Renal cortical epithelial cell (primary cell): Measurements from ENCODE around the gene GPRC5A. TPM values are rescaled to one million over a fixed set of nuclear protein-coding genes. Genes with fewer than 3 reads are reported as not detected.

ENCODE experiments used
- DNase-seq: peaks from one replicate; pipeline ENCODE4 v3.0.0-alpha.2; 2011; ENCODE audit warnings: low read depth
- total RNA-seq: library from RNA; depleted of rRNA; stranded (reverse); fragments of >200 nt; gene quantifications from 2 replicates; pipeline ENCODE4 v1.2.3, GENCODE V29; 2014

GPRC5A gene
- total RNA-seq, 1 donor from 2014 or later = 55.9 TPM

GRCh38 chr12:12909228-12909994 lies 18.0 kb downstream of the GPRC5A start:
- DNase-seq = no peak

- no peak for DNase-seq
Measured at GRCh38 chr12:12909995-12910420, 18.6 kb downstream of the GPRC5A start.

GRCh38 chr12:12912711-12913110 lies 21.3 kb downstream of the GPRC5A start:
- DNase-seq = no peak

DNA sequence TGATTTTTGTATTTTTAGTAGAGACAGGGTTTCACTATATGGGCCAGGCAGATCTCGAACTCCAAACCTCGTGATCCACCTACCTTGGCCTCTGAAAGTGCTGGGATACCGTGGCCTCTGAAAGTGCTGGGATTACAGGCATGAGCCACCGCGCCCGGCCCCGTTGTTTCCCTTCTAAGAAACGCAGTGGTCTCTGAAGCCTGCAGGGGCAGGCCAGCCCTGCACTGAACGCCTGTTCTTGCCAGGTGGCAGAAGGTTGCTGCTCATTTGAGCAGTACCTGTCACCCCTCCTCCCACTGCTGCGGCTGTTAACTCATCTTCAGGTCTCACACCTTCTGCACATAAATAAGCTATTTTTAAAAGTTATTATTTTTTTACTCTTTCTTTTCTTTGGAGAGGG lies 24.3 kb downstream of the GPRC5A start:
- no peak for DNase-seq

GRCh38 chr12:12916135-12916944 lies 25.0 kb downstream of the GPRC5A start:
- peak; percentile 59 for DNase-seq

GRCh38 chr12:12917517-12917916 lies 26.2 kb downstream of the GPRC5A start:
- no peak for DNase-seq

DNA sequence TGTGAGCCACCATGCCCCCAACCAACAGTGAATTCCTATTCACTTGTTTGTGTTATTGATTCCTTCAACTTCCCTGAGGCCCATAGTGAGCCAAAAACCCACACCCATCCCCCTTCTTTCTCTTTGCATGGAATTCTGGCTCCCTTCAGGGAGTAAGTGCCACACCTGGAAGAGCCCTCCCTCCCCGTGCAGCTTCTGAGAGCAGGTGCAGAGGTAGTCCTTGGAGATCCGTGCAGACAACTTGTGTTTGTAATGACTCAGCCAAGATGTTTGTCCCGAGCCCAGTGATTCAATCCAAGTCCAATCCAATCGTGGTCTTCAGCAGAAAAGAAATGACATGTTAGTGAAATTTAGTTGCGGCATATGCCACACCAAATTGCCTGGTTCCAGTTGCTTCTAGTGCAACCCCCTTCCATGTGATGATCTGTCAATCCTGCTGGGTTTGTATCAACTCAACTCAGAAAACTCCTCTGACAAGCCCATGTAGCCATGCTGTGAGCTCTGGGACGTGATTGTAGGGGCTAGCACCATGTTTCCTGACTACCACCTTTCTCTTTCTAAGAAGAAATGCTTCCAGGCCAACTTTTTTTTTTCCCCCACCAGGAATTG lies 27.5 kb downstream of the GPRC5A start:
- DNase-seq = no peak

DNA sequence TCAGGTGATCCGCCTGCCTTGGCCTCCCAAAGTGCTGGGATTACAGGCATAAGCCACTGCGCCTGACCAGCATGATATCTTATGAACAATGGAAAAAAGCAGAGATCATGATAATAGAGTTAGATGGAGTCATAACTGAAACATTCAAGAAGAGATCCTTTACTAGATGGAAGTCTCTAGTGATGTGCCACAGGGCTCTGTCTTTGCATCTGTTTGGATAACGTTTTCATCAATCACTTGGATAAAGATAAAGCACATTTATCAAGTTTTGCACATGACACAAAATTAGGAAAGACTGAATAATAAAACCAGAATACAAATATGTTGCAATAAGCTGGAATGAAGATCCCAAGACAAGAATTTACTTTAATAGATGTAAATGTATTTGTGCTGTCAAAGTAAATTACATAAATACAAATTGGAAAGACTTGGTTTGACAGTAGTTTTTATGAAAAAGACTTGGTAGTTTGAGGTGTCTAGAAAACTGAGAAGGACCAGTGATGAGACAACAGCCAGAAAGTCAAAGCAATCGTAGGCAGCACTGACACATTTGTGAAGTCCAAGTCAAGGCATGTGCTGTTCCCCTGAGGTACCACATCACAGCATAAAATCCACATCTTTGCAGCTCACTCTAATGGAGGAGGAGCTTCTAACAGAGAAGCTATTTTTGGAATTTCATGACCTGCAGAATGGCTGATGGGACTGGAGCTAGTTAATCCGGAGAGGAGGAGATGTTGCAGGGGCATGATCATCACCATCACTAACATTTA lies 28.5 kb downstream of the GPRC5A start:
- DNase-seq = no peak

DNA sequence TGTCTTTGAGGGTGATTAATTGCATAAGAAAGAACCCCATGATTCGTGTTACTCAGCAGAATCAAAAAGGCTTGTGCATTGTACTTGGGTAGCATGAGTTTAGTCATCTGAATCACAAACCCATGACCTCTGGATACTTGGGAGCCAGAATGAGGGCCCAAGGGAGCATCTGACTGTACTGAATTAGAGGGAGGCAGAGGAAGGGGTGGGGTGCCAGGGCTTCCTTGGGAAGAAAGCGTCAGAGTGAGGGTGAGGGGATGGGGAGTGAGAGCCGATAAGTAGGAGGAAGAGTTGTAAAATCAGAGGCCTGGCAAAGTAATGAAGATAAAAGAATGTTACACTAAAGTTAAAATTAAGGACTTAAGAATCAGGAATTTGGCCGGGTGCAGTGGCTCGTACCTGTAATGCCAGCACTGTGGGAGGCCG lies 30.8 kb downstream of the GPRC5A start:
- peak; percentile 91 for DNase-seq

DNA sequence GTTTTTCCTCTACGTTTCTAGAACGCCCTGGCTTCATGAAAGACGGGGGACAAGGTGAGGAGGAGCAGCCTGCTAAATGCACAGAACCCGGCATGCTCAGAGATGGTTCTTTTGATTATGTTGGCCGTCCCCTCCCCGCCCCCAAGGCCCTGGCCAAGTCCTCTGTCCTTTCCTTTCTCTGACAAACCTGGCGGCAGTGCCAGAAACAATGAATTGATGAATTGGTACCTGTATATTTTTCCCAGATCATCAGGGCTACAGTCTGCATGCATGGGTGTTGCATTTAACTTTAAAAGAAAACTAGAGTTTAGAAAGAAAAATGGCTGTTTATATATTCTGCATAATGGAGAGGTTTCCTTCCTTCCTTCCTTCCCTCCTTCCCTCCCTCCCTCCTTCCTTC lies 31.6 kb downstream of the GPRC5A start:
- DNase-seq = no peak

DNA sequence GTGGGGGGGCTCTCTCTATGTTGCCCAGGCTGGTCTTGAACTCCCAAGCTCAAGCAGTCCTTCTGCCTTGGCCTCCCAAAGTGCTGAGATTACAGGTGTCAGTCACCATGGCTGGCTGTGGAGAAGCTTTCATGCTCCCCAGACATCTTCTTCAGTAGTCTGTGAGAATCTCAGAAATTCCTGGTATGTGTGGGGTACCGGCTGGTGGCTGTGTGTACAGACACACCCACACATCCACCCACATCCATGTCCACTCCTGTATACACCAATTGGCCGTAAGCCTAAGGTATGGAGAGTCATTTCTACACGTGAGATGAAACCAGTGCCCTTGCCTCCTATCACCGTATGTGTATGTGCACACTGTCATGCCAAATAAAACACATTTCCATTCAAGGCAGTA lies 32.8 kb downstream of the GPRC5A start:
- no peak for DNase-seq

GRCh38 chr12:12925388-12925787 lies 34.0 kb downstream of the GPRC5A start:
- DNase-seq = peak; percentile 71

DNA sequence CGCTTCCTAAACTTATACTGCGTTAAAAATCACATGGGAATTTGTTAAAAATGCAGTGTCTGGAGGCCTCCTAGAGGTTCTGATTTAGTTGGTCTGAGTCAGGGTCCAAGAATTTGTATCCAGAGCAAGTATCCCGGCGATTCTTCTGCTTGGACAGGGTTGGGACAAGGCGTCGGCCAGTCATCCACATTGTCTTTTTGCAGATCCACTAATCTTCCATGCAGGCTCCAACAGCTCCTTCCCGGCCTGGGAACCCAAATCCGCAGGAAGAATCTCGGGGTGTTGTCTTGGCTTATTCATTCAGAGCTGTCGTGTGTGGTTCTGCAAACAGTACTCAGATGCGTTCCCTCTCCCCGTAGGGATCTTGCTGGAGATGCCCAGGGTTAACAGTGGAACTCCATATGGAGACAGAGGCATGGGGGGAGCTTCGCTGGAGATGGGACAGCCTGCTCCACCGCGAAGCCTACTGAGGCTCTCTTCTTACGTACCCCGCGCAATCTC lies 35.3 kb downstream of the GPRC5A start:
- no peak for DNase-seq

DNA sequence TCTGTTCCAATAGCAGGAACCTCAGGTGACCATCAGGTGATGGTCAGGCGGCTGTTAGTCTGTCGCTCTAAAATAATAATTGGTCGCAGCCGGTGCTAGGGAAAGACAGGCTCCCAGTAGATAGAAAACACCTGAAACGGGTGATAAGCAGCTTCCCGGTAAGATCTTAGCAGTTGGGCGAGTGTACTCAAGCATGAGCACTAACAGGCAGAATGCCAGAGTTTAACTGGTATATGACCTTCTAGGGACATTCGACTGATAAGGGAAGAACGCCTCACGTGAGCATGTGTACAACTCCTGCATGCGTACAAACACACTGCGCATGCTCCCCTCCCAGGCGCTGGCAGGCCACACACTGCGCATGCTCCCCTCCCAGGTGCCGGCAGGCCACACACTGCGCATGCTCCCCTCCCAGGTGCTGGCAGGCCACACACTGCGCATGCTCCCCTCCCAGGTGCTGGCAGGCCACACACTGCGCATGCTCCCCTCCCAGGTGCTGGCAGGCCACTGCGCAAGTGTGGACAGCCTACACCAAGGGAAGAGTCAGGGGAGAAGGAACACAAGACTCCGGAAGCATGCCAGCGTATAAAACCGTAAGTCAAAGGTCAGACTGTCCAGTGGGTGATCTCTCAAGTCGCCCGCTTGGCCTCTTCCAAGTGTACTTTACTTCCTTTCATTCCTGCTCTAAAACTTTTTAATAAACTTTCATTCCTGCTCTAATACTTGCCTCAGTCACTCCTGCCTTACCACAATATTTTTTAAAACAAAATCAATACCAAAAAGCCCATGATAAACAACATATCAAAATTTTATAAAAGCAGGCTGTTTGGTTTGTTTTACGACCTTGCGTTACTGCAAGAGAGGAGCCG lies 36.1 kb downstream of the GPRC5A start:
- DNase-seq = peak; percentile 94

DNA sequence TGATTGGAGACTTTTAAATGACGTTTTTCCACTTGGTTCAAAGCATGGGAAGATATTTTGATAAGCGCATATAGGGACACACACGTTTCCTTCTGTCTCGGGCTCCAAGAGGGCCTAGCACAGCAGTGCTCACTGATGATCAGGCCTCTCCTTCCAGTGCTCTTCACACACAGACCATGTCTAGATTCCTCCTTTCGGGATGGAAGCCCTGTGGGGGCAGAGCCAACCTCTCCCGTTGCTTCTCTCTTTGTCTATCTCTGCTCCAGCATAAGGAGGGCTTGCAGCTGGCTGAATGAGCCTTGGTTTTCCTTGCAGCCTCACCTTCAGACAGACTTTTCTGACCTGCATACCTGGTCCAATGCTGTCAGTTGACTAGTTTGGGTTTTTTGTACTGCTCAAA lies 38.3 kb downstream of the GPRC5A start:
- DNase-seq = no peak

DNA sequence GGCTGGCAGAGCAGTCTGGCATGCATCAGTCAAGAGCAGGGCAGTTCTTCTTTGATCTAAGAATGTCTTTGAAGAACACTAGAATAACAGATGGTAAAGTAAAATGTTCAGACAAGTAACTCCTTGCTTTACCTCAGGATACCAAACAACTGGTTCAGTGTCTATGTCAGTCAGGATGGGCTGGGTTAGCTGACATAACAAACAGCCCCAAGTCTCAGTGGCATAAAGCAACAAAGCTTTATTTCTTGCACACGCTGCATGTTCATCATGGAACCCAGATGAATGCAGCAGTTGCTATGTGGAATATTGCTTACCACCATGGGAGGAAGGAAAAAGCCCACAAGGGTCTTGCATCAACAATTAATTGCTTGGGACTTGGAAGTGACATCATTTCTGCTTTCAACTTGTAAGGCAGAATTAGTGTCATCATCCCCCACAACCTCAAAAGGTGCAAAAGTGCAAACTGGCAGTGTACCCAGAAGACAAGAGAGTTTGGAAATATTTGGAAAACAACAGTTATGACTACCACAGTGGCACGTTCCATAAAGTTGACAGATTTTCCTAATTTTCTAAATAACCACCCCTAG lies 39.4 kb downstream of the GPRC5A start:
- DNase-seq = no peak

DNA sequence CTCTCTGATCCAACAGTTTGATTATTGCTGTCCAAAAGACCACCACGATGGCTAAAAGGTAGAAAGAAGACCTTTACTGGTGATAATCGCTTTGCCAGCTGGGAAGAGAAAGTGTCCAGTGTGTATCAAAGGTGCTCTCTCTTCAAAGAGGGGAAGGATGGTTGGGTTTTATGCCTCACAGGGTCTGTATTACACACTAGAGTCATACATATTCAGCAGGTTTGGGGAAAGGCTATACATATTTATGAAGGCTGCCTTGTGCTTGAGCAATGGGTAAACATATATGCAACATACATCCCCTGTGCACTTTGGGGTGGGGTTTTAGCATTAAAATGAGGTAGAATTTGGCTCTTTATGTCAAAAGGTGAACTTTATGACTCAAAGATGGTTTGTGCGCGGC lies 42.4 kb downstream of the GPRC5A start:
- DNase-seq = no peak

- DNase-seq = no peak
Measured at GRCh38 chr12:12934556-12934955, 43.2 kb downstream of the GPRC5A start.

GRCh38 chr12:12936983-12937491 lies 45.7 kb downstream of the GPRC5A start:
- no peak for DNase-seq

GRCh38 chr12:12938541-12938940 lies 47.2 kb downstream of the GPRC5A start:
- no peak for DNase-seq
